ENCODE results near the gene SLC30A3.
"Not testable (repeated sequence)": the region's sequence is repeated elsewhere in the genome, so short reads cannot be mapped to it uniquely, and the experiment has no call there.

Gene SLC30A3

GRCh38 chr2:27284996-27285395, 22.1 kb upstream of the SLC30A3 start:
- no peak for DNase-seq

GRCh38 chr2:27282892-27283291, 20.0 kb upstream of the SLC30A3 start:
- no peak for DNase-seq

GRCh38 chr2:27281855-27282559, 19.2 kb upstream of the SLC30A3 start, which contains the start of gene TRIM54:
Gene TRIM54, plus strand, starts transcription at chr2:27282429. Its CDS starts 303 bp downstream, at chr2:27282732.
- DNase-seq, result no peak

- DNase-seq, result no peak
Measured at GRCh38 chr2:27281442-27281841, 18.6 kb upstream of the SLC30A3 start.

DNA sequence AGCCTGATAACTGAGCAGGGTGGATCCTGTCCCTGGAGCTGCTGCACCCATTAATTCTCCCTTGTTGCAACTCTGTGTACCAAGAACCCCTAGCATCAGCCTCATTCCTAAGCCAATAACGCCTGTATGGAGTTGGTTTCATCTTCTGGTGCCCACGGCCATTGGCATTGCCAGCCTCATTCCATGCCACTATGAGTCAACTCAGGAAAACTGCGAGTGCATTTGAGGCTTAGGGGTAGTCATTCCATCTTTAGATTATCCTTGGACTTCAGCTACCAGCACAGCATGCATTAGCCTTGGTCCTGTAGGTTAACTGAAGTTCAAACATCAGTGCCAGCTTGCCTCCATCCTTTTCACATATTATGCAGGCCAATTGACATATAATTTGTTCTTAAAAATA, 18.0 kb upstream of the SLC30A3 start:
- DNase-seq, result no peak

DNA sequence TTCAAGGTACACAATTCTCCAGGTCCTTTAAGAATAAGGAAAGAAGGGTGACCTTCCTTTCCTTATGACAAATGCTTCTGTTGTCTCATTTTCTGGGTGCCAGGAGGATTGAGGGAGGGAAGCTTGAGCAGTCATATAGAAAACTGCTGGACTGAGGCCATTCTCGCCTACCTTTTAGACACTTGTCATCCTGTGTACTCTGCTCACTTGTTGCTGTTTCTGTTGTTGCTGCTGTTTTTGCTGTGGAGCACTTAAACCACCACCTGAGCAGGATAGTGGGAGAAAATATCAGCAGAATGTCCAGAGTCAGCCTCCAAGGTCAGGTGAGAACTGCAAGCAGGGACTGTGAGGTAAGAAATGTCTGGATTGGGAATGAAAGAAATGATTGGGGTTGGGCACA, 15.2 kb upstream of the SLC30A3 start:
- DNase-seq, result no peak

- no peak for DNase-seq
Measured at GRCh38 chr2:27275211-27276150, 12.6 kb upstream of the SLC30A3 start, which contains the start of gene DNAJC5G. Gene DNAJC5G, plus strand, starts transcription at chr2:27275433. Its CDS starts 1,296 bp downstream, at chr2:27276729.

DNA sequence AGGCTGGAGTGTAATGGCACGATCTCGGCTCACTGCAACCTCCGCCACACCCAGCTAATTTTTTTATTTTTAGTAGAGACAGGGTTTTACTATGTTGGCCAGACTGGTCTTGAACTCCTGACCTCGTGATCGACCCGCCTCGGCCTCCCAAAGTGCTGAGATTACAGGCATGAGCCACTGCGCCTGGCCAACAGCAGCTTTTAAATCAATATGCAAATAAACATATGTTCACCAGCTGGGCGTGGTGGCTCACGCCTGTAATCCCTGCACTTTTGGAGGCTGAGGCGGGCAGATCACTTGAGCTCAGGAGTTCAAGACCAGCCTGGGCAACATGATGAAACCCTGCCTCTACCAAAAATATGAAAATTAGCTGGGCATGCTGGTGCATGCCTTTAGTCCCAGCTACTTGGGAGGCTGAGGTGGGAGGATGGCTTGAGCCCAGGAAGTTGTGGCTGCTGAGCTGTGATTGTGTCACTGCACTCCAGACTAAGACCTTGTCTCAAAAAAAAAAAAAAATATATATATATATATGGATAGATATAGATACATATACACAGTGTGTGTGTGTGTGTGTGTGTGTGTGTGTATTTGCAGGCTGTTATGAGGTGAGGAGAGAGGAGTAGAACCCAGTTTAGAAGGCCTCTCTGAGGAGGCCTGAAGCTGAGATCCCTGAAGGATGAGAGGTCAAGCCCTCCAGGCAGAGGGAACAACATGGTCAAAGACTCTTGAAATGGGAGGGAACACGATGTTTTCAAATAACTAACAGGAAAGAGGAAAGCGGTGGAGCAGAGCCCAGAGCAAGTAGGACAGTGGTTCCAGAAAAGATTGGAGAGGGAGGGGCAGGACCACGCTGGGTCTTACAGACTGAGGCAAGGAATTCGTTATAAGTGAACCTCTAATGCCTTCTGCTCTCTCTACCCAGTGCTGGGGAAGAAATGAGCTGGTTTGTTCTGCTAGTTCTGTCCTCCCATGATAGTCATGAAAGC, 10.0 kb upstream of the SLC30A3 start:
- DNase-seq, result not testable (repeated sequence)

DNA sequence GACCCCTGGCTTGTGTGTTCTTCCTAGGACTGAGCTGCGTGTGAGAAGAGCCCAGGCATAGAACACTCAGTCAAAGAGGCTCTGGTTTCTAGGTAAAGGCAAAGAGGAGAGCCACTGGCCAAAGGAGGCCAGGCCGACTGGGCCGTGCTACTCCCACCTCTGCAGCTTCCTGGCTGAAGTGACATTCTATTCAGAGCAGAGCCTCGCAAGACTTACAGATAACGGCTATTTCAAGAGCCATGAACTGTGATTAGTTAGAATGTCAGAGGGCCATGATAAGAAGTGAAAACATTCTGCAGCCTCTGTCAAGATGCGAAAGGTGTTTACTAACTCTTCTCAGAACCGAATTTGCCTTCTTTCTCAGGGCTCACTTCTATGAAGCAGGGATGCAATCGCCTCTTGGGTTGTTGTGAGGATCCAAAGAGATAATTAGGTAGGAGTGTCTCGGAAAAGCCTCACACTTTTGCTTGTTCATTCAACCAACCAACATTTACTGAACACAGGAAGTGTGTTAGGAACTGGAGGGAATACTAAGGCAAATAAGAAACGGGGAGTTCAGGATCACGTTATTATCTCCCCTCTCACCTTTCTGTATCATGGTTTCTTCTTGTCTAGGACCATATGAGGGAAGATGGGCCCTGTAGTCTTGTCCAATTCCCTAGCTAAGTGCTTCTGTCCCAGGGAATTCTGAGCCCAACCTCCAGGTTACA, 8.9 kb upstream of the SLC30A3 start:
- DNase-seq, result no peak

DNA sequence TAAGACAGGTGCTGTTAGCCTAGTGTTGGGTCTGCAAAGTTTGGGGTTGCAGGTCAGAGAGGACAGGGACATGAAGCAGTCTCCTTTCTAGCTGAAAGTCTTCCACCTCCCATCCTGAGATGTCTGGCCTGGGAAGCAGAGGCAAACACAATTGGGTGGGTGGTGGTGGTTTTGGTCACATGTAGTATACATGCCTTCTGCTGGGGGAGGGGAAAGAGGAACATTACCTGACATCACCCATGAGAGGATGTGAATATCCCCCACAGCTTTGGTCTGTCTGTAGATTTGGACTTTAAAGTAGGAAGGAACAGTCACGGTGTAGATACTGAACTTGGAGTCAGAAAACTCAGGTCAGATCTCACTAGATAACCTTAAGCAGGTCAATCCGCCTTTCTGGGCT, 7.8 kb upstream of the SLC30A3 start:
- DNase-seq, result no peak

DNA sequence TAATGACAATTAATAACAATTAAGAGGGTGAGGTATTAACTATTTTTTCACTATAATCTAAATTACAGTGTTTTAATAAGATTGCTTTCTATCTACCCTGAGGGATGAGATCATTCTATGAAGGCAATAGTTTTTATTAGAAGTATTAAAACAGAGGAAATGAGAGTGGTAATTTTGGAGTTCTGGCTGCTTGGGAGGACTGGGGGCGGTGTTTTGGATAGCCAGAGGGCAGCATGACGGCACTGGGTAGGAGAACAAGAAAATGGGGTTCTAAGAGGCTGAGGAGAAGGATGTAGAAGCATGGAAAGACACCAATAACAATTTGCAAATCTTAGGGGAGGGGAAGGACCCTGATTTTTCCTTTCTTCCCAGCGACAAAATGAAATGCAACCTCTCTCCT, 7.3 kb upstream of the SLC30A3 start:
- no peak for DNase-seq

DNA sequence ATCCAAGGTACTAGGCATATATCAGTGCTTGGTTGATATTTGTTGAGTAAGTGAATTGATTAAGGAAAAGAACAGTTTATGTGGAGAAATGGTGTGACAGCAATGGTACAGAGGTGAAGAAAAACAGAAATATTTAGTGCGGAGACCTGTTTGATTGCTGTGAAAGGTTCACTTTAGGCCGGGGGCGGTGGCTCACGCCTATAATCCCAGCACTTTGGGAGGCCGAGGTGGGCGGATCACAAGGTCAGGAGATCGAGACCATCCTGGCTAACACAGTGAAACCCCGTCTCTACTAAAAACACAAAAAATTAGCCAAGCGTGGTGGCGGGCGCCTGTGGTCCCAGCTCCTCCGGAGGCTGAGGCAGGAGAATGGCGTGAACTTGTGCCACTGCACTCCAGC, 5.4 kb upstream of the SLC30A3 start:
- not testable (repeated sequence) for DNase-seq

- DNase-seq, result no peak
Measured at GRCh38 chr2:27265536-27265870, 2.7 kb upstream of the SLC30A3 start.

DNA sequence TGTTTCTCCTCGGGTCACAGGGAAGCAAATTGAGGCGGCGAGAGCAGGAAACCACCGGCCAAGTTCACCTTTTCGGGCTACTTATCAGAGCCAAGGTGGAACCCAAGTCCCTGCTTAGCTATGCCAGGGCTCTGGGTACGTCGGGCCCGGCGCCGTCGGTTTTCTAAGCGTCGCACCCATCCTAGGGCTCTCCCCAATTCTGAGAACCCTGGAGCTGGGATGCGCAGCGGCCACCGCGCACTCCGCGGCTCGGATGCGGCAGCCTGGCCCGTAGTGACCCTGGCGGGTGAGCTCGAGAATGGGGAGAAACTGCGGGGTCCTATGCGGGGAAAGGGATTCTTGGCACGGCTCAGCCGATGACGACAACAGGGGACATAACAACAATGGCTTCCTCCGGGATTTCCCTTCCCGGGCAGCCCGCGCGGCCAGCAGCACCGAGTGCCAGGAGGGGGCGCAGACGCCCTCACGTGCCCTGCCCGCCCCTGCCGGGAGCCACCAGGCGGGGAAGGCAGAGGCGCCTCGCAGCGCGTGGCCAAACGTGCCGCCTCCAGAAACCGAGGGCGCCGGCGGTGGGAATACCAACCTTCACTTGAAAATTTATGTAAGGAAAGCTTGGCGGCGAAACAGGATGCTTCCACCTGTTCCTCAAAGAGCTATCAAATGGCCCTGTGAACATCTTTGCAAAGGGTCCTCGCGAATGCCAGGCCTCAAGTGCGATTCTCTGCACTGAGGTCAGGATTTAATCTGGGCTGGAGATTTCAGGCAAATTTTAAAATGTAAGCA, 2.1 kb upstream of the SLC30A3 start:
- DNase-seq, result no peak

- DNase-seq, result no peak
Measured at GRCh38 chr2:27264253-27264752, 1.5 kb upstream of the SLC30A3 start.

GRCh38 chr2:27263287-27264252, 723 bp upstream of the SLC30A3 start:
- DNase-seq, result no peak

GRCh38 chr2:27261926-27262298, 935 bp downstream of the SLC30A3 start:
- DNase-seq, result no peak

GRCh38 chr2:27261241-27261925, 1.5 kb downstream of the SLC30A3 start:
- no peak for DNase-seq

GRCh38 chr2:27258051-27258450, 4.8 kb downstream of the SLC30A3 start:
- DNase-seq, result no peak
